B cell (primary cell): ENCODE data around the gene XRCC4.

ENCODE experiments used
- CTCF ChIP-seq: fragments of 200-600 bp; IDR thresholded peaks from one replicate; pipeline ENCODE4 v1.8.0; 2022; ENCODE audit warnings: antibody characterized with exemption, mild to moderate bottlenecking
- EZH2 ChIP-seq: IDR thresholded peaks from 2 replicates; pipeline ENCODE4 v1.6.1; 2012; ENCODE audit warnings: borderline replicate concordance, low read depth, mild to moderate bottlenecking, moderate library complexity, low read length; ENCODE audit not compliant: insufficient read depth, poor library complexity, severe bottlenecking

GRCh38 chr5:83090169-83090568 lies 12.8 kb downstream of the XRCC4 start:
- TF ChIP-seq CTCF (no peak), EZH2 (no peak)
